Muscle layer of colon (tissue), 2 donors: ENCODE measurements around the gene GPR171.
"Not testable (repeated sequence)": the region's sequence is repeated elsewhere in the genome, so short reads cannot be mapped to it uniquely, and the experiment has no call there.

Experiments used
- H3K27ac ChIP-seq: one replicate; pipeline ENCODE4 v1.7.0; 2013; ENCODE audit warnings: low read depth, mild to moderate bottlenecking, low read length, moderate library complexity
- H3K27me3 ChIP-seq, 2 donors: one replicate each; pipeline ENCODE4 v1.7.0; 2013; ENCODE audit warnings: low read length in 2 of 2, mild to moderate bottlenecking in 2 of 2; ENCODE audit not compliant: insufficient read depth in 2 of 2, control insufficient read depth in 1 of 2
- H3K36me3 ChIP-seq: one replicate; pipeline ENCODE4 v1.7.0; 2013; ENCODE audit warnings: mild to moderate bottlenecking, low read length; ENCODE audit not compliant: insufficient read depth
- H3K4me1 ChIP-seq: one replicate; pipeline ENCODE4 v1.7.0; 2013; ENCODE audit warnings: mild to moderate bottlenecking, low read length; ENCODE audit not compliant: insufficient read depth
- H3K4me3 ChIP-seq, 2 donors: one replicate each; pipeline ENCODE4 v1.7.0; 2013; ENCODE audit warnings: low read length in 2 of 2, low read depth in 1 of 2, mild to moderate bottlenecking in 1 of 2, moderate library complexity in 1 of 2
- H3K9ac ChIP-seq: one replicate; pipeline ENCODE4 v1.7.0; 2013; ENCODE audit warnings: low read length
- H3K9me3 ChIP-seq: one replicate; pipeline ENCODE4 v1.7.0; 2013; ENCODE audit warnings: mild to moderate bottlenecking, low read length
- donor health status: abdominal sarcoma.
- donor health status: Adenocarcinoma of cecum.

GPR171 gene

GRCh38 chr3:151203051-151203420, at the start of gene GPR171:
Gene GPR171, minus strand, starts transcription at chr3:151203216. Its CDS starts 3,830 bp downstream, at chr3:151199386.
- no peak within 1 kb of the TSS for H3K9ac ChIP-seq
- no peaks in the 10 kb centered on the region for H3K36me3 ChIP-seq
- no peaks in the 10 kb centered on the region for H3K4me1 ChIP-seq
- no peaks in the 10 kb centered on the region for H3K27me3 ChIP-seq
- H3K9me3 ChIP-seq: no peaks in the 10 kb centered on the region
- H3K27ac ChIP-seq: no peak within 1 kb of the TSS
- no peak within 1 kb of the TSS for H3K4me3 ChIP-seq

- H3K27ac ChIP-seq: no peak overlapping the region
Observed at GRCh38 chr3:151248772-151249337, 45.8 kb upstream of the GPR171 start.

GRCh38 chr3:151242006-151242405, 39.0 kb upstream of the GPR171 start:
- H3K4me3 ChIP-seq, H3K9me3 ChIP-seq, H3K27me3 ChIP-seq, H3K27ac ChIP-seq, H3K9ac ChIP-seq, H3K4me1 ChIP-seq, H3K36me3 ChIP-seq: not testable (repeated sequence)

More at GRCh38 chr3:151248772-151249337, 45.8 kb upstream of the GPR171 start:
- H3K4me3 ChIP-seq: peak overlapping the region in 1 of 2 donors; percentile 24
- H3K36me3 ChIP-seq: no peaks in the 10 kb centered on the region
- H3K9me3 ChIP-seq: no peaks in the 10 kb centered on the region
- no peaks in the 10 kb centered on the region for H3K27me3 ChIP-seq
- peaks cover 29% of the 10 kb centered on the region for H3K4me1 ChIP-seq
- H3K9ac ChIP-seq: no peak overlapping the region

GRCh38 chr3:151236736-151237135, 33.7 kb upstream of the GPR171 start:
- no peaks in the 10 kb centered on the region for H3K36me3 ChIP-seq
- no peaks in the 10 kb centered on the region for H3K27me3 ChIP-seq
- no peak overlapping the region for H3K9ac ChIP-seq
- peaks cover 34% of the 10 kb centered on the region for H3K4me1 ChIP-seq
- H3K4me3 ChIP-seq: no peak overlapping the region
- no peaks in the 10 kb centered on the region for H3K9me3 ChIP-seq
- H3K27ac ChIP-seq: peak overlapping the region; percentile 66

GRCh38 chr3:151236316-151236715, 33.3 kb upstream of the GPR171 start:
- Histone ChIP-seq H3K9ac (no peak overlapping the region), H3K4me3 (no peak overlapping the region), H3K27ac (peak overlapping the region; percentile 61), H3K27me3 (no peaks in the 10 kb centered on the region), H3K36me3 (no peaks in the 10 kb centered on the region), H3K9me3 (no peaks in the 10 kb centered on the region), H3K4me1 (peaks cover 34% of the 10 kb centered on the region)

GRCh38 chr3:151234825-151235224, 31.8 kb upstream of the GPR171 start:
- H3K9ac ChIP-seq: no peak overlapping the region
- H3K36me3 ChIP-seq: no peaks in the 10 kb centered on the region
- no peak overlapping the region for H3K27ac ChIP-seq
- no peaks in the 10 kb centered on the region for H3K9me3 ChIP-seq
- H3K27me3 ChIP-seq: no peaks in the 10 kb centered on the region
- H3K4me3 ChIP-seq: no peak overlapping the region
- H3K4me1 ChIP-seq: peaks cover 35% of the 10 kb centered on the region

GRCh38 chr3:151232991-151233390, 30.0 kb upstream of the GPR171 start:
- Histone ChIP-seq H3K36me3 (no peaks in the 10 kb centered on the region), H3K4me1 (peaks cover 45% of the 10 kb centered on the region)

GRCh38 chr3:151232403-151232802, 29.4 kb upstream of the GPR171 start:
- not testable (repeated sequence) for H3K27me3 ChIP-seq, H3K27ac ChIP-seq, H3K9me3 ChIP-seq, H3K4me3 ChIP-seq, H3K36me3 ChIP-seq, H3K9ac ChIP-seq
- H3K4me1 ChIP-seq: peaks cover 50% of the 10 kb centered on the region

More at GRCh38 chr3:151232991-151233390, 30.0 kb upstream of the GPR171 start:
- no peaks in the 10 kb centered on the region for H3K27me3 ChIP-seq
- H3K9me3 ChIP-seq: no peaks in the 10 kb centered on the region
- no peak overlapping the region for H3K9ac ChIP-seq
- no peak overlapping the region for H3K27ac ChIP-seq
- no peak overlapping the region for H3K4me3 ChIP-seq

- Histone ChIP-seq H3K27ac (no peak overlapping the region), H3K36me3 (no peaks in the 10 kb centered on the region), H3K9ac (no peak overlapping the region), H3K9me3 (no peaks in the 10 kb centered on the region), H3K27me3 (no peaks in the 10 kb centered on the region), H3K4me1 (peaks cover 48% of the 10 kb centered on the region), H3K4me3 (no peak overlapping the region)
Observed at GRCh38 chr3:151230646-151231045, 27.6 kb upstream of the GPR171 start.

- Histone ChIP-seq H3K4me3 (no peak overlapping the region), H3K27me3 (no peaks in the 10 kb centered on the region), H3K36me3 (no peaks in the 10 kb centered on the region), H3K27ac (peak overlapping the region; percentile 56), H3K9me3 (no peaks in the 10 kb centered on the region), H3K4me1 (peaks cover 29% of the 10 kb centered on the region), H3K9ac (no peak overlapping the region)
Observed at GRCh38 chr3:151228666-151229040, 25.6 kb upstream of the GPR171 start.

- peaks cover 28% of the 10 kb centered on the region for H3K4me1 ChIP-seq
- H3K27ac ChIP-seq: peak overlapping the region; percentile 56
- H3K36me3 ChIP-seq: no peaks in the 10 kb centered on the region
- no peaks in the 10 kb centered on the region for H3K27me3 ChIP-seq
- H3K9me3 ChIP-seq: no peaks in the 10 kb centered on the region
- no peak overlapping the region for H3K9ac ChIP-seq
- H3K4me3 ChIP-seq: no peak overlapping the region
Observed at GRCh38 chr3:151227807-151228665, 25.0 kb upstream of the GPR171 start.
